GM12872 (cell line): ENCODE measurements around the gene TICAM2.

Source experiments
- CTCF ChIP-seq: IDR thresholded peaks from 3 replicates; pipeline ENCODE4 v1.5.1; 2011; ENCODE audit warnings: low read depth, mild to moderate bottlenecking, low read length, moderate library complexity; ENCODE audit not compliant: insufficient read depth

TICAM2 gene

GRCh38 chr5:115624994-115625393 lies 22.7 kb upstream of the TICAM2 start:
- no peak for TF ChIP-seq CTCF

- no peak for TF ChIP-seq CTCF
These were observed 21.4 kb upstream of the TICAM2 start for GRCh38 chr5:115623658-115624057.

- no peak for TF ChIP-seq CTCF
These were observed 19.2 kb upstream of the TICAM2 start for GRCh38 chr5:115621365-115621900.

- no peak for TF ChIP-seq CTCF
These were observed 14.6 kb upstream of the TICAM2 start for GRCh38 chr5:115616892-115617291.

- no peak for TF ChIP-seq CTCF
These were observed 14.2 kb upstream of the TICAM2 start for GRCh38 chr5:115616472-115616871.

- TF ChIP-seq CTCF = no peak
These were observed 9.6 kb upstream of the TICAM2 start for GRCh38 chr5:115611873-115612272.

GRCh38 chr5:115607935-115608334 lies 5.7 kb upstream of the TICAM2 start:
- TF ChIP-seq CTCF = no peak
